Measurements from ENCODE around the gene GUCA2B. TPM values are rescaled to one million over a fixed set of nuclear protein-coding genes. Genes with fewer than 3 reads are reported as not detected.

The GUCA2B gene
- total and polyA plus RNA-seq, 2 of the 4 experiments (the other 2 are of a cell fraction) = not detected

DNA sequence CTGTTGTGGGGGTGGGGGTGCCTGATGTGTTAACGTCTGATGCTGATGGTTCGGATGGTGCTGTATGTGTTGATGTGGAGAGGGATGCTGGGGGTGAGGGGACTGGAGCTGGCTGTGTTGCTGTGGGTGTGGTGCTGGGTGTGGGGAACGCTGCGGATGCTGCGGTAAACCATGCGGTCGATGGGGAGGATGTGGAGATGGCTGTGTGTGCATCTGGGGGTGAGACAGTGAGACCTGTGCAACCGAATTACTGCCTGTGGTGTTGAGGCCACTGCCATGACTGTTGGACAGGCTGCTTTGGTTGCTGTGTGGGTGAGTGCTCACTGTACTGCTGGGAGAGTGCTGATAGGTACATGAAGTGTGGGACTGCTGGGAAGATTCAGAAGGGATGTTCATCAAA lies 38.1 kb downstream of the GUCA2B start:
- POLR2A ChIA-PET (ENCODE audit: unreplicated experiment) = no interaction called here
- no peak overlapping the region for H3K4ac ChIP-seq (ENCODE audit: low read depth, low read length)
- no TSS peak for BruUV-seq (replicated peaks)
- H2AFZ ChIP-seq (replicated peaks; ENCODE audit: low read length, poor library complexity) = no peak overlapping the region
- no peak overlapping the region for H4K8ac ChIP-seq (ENCODE audit: low read depth in 2 of 2, low read length in 2 of 2)
- H3K27me3 ChIP-seq (ENCODE audit: control insufficient read depth, insufficient read depth, low read length) = no peaks in the 10 kb centered on the region
- WGBS, 2 experiments (ENCODE audit: extremely low coverage in 2 of 2, insufficient read length in 1 of 2) = 100% methylated on average over 2 of the region's 8 CpGs; no CpG with 5 or more reads in 1 of the 2 experiments
- no peak overlapping the region for H2AK5ac ChIP-seq (ENCODE audit: low read depth, low read length)
- TF ChIP-seq CHD1 (IDR thresholded peaks at IDR 0.05; ENCODE audit: low read depth, low read length) = no peak
- TF ChIP-seq, protein P1, sequence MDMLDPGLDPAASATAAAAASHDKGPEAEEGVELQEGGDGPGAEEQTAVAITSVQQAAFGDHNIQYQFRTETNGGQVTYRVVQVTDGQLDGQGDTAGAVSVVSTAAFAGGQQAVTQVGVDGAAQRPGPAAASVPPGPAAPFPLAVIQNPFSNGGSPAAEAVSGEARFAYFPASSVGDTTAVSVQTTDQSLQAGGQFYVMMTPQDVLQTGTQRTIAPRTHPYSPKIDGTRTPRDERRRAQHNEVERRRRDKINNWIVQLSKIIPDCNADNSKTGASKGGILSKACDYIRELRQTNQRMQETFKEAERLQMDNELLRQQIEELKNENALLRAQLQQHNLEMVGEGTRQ (IDR thresholded peaks at IDR 0.05; ENCODE audit: low read depth, low read length) = no peak
- TF ChIP-seq NFE2L2 (IDR thresholded peaks at IDR 0.05; ENCODE audit: low read depth, low read length) = no peak
- no peak for TF ChIP-seq CEBPB (IDR thresholded peaks at IDR 0.05; ENCODE audit: low read depth, low read length)
- TF ChIP-seq, protein P2, sequence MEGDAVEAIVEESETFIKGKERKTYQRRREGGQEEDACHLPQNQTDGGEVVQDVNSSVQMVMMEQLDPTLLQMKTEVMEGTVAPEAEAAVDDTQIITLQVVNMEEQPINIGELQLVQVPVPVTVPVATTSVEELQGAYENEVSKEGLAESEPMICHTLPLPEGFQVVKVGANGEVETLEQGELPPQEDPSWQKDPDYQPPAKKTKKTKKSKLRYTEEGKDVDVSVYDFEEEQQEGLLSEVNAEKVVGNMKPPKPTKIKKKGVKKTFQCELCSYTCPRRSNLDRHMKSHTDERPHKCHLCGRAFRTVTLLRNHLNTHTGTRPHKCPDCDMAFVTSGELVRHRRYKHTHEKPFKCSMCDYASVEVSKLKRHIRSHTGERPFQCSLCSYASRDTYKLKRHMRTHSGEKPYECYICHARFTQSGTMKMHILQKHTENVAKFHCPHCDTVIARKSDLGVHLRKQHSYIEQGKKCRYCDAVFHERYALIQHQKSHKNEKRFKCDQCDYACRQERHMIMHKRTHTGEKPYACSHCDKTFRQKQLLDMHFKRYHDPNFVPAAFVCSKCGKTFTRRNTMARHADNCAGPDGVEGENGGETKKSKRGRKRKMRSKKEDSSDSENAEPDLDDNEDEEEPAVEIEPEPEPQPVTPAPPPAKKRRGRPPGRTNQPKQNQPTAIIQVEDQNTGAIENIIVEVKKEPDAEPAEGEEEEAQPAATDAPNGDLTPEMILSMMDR (conservative IDR thresholded peaks at IDR 0.05; ENCODE audit: low read depth, low read length) = no peak
- TF ChIP-seq, protein P3, sequence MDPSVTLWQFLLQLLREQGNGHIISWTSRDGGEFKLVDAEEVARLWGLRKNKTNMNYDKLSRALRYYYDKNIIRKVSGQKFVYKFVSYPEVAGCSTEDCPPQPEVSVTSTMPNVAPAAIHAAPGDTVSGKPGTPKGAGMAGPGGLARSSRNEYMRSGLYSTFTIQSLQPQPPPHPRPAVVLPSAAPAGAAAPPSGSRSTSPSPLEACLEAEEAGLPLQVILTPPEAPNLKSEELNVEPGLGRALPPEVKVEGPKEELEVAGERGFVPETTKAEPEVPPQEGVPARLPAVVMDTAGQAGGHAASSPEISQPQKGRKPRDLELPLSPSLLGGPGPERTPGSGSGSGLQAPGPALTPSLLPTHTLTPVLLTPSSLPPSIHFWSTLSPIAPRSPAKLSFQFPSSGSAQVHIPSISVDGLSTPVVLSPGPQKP (IDR thresholded peaks at IDR 0.05; ENCODE audit: borderline replicate concordance, low read depth, low read length) = no peak
- no peak for TF ChIP-seq RCOR1 (IDR thresholded peaks at IDR 0.05; ENCODE audit: insufficient replicate concordance, low read length)
- no peak for TF ChIP-seq POLR2A (IDR thresholded peaks at IDR 0.05; ENCODE audit: low read depth, low read length)
- TF ChIP-seq MAFK (IDR thresholded peaks at IDR 0.05; ENCODE audit: low read depth, low read length) = no peak
- TF ChIP-seq BHLHE40 (IDR thresholded peaks at IDR 0.05; ENCODE audit: low read depth, low read length) = no peak
- TF ChIP-seq RFX5 (IDR thresholded peaks at IDR 0.05; ENCODE audit: low read depth, low read length) = no peak
- no peak for TF ChIP-seq MXI1 (IDR thresholded peaks at IDR 0.05; ENCODE audit: borderline replicate concordance, low read depth, low read length)
- TF ChIP-seq RAD21 (IDR thresholded peaks at IDR 0.05; ENCODE audit: low read length) = no peak
- TF ChIP-seq FOS (IDR thresholded peaks at IDR 0.05; ENCODE audit: low read depth, low read length) = no peak
- TF ChIP-seq MAZ (IDR thresholded peaks at IDR 0.05; ENCODE audit: borderline replicate concordance, low read depth, low read length) = no peak
- TF ChIP-seq SMC3 (IDR thresholded peaks at IDR 0.05; ENCODE audit: low read depth, low read length) = no peak
- H3K18ac ChIP-seq (ENCODE audit: low read depth, low read length) = no peak overlapping the region
- no peak overlapping the region for H2BK15ac ChIP-seq (ENCODE audit: low read depth, low read length)
- DNase-seq (no peak), ATAC-seq (ENCODE audit: low read depth) (no peak)
- H3K9me1 ChIP-seq (ENCODE audit: insufficient read depth, low read length) = peaks cover 3% of the 10 kb centered on the region; the same call in 1 of the 2 replicates
- H2AK9ac ChIP-seq (replicated peaks; ENCODE audit: low read depth, low read length, poor library complexity) = no peak overlapping the region
- H3K27ac ChIP-seq (ENCODE audit: insufficient read depth, low read length) = no peak overlapping the region
- no peak overlapping the region for H3K14ac ChIP-seq (replicated peaks; ENCODE audit: low read depth, low read length)
- no peak overlapping the region for H3K4me3 ChIP-seq (ENCODE audit: insufficient read depth, low read depth, low read length)
- H2BK20ac ChIP-seq (ENCODE audit: low read depth, low read length) = no peak overlapping the region
- no peak overlapping the region for H3K9ac ChIP-seq (ENCODE audit: low read depth, low read length)
- H2BK120ac ChIP-seq (ENCODE audit: low read depth, low read length) = no peak overlapping the region
- H4K20me1 ChIP-seq (ENCODE audit: insufficient read depth, low read length) = no peaks in the 10 kb centered on the region; the same call in 1 of the 2 replicates
- dilution Hi-C loops (cut with HindIII; ENCODE audit: low sequenced_read_pairs, unreplicated experiment) = no loop called here
- no peak overlapping the region for H4K91ac ChIP-seq (ENCODE audit: insufficient read depth, low read depth, low read length)
- in situ Hi-C loops (cut with MboI; ENCODE audit: low sequenced_read_pairs) = no loop called here
- intact Hi-C loops (cut with micrococcal nuclease) = loop anchor here (5.0 kb wide), 1 partner anchor 141 kb away; no protein-coding TSS in a partner anchor
- H3K23ac ChIP-seq (ENCODE audit: low read depth, low read length) = no peak overlapping the region
- CTCF ChIA-PET = no interaction called here
- no peak overlapping the region for H2BK5ac ChIP-seq (ENCODE audit: low read depth, low read length, poor library complexity, severe bottlenecking)
- peaks cover 7 to 10% of the 10 kb centered on the region in 2 experiments; a peak in 3 of 4 replicates for H3K79me1 ChIP-seq (ENCODE audit: low read depth in 1 of 2, low read length in 2 of 2)
- no peak overlapping the region for H3K56ac ChIP-seq (ENCODE audit: extremely low read depth, insufficient read depth, low read length)
- H3K9me3 ChIP-seq (ENCODE audit: control insufficient read depth, insufficient read depth, low read length) = no peaks in the 10 kb centered on the region
- no peak overlapping the region for H4K5ac ChIP-seq (ENCODE audit: low read depth, low read length)
- no peak overlapping the region for H3K4me2 ChIP-seq (ENCODE audit: low read depth, low read length)
- H3K36me3 ChIP-seq (ENCODE audit: control insufficient read depth, insufficient read depth, low read length) = peaks cover 12% of the 10 kb centered on the region
- no peaks in the 10 kb centered on the region for H3K4me1 ChIP-seq (ENCODE audit: control insufficient read depth, insufficient read depth, low read length)

All from IMR-90 (cell line).